Karpas-422 (cell line): ENCODE measurements around the gene NET1. TPM values are rescaled to one million over a fixed set of nuclear protein-coding genes. Genes with fewer than 3 reads are reported as not detected.

Experiments used
- DNase-seq: peaks from one replicate; pipeline ENCODE4 v3.0.0-alpha.2; 2015
- H2AFZ ChIP-seq: fragments of 200-600 bp; sonication (generic); 2 replicates; pipeline ENCODE4 v1.6.1; 2014; ENCODE audit warnings: antibody characterized with exemption, low read length, mixed read lengths
- H3K27ac ChIP-seq: fragments of 200-600 bp; sonication (generic); 2 replicates; pipeline ENCODE4 v1.5.1; 2014; ENCODE audit warnings: mild to moderate bottlenecking, low read length, moderate library complexity
- H3K27me3 ChIP-seq: fragments of 200-600 bp; sonication (generic); 2 replicates; pipeline ENCODE4 v1.6.1; 2014; ENCODE audit warnings: low read length, mixed read lengths
- H3K36me3 ChIP-seq: fragments of 200-600 bp; sonication (generic); 2 replicates; pipeline ENCODE4 v1.6.1; 2014; ENCODE audit warnings: low read length, mixed read lengths; ENCODE audit not compliant: insufficient read depth
- H3K4me1 ChIP-seq: fragments of 200-600 bp; sonication (generic); 2 replicates; pipeline ENCODE4 v1.6.1; 2014; ENCODE audit warnings: mild to moderate bottlenecking, low read length, mixed read lengths
- H3K4me2 ChIP-seq: fragments of 200-600 bp; sonication (generic); 2 replicates; pipeline ENCODE4 v1.6.1; 2014; ENCODE audit warnings: low read length, low read depth, mild to moderate bottlenecking; ENCODE audit not compliant: poor library complexity, severe bottlenecking
- H3K4me3 ChIP-seq: fragments of 200-600 bp; sonication (generic); 2 replicates; pipeline ENCODE4 v1.5.1; 2014; ENCODE audit warnings: mild to moderate bottlenecking, antibody characterized with exemption, low read length, mixed read lengths
- H3K79me2 ChIP-seq: fragments of 200-600 bp; sonication (generic); 2 replicates; pipeline ENCODE4 v1.6.1; 2014; ENCODE audit warnings: mild to moderate bottlenecking, low read length, mixed read lengths
- H3K9ac ChIP-seq: fragments of 200-600 bp; sonication (generic); 2 replicates; pipeline ENCODE4 v1.6.0; 2014; ENCODE audit warnings: low read length
- H3K9me2 ChIP-seq: fragments of 200-600 bp; sonication (generic), shearing (Covaris generic); replicated peaks from 2 replicates; pipeline ENCODE4 v1.6.0; 2014; ENCODE audit warnings: mild to moderate bottlenecking, low read length, moderate library complexity; ENCODE audit not compliant: insufficient read depth
- H3K9me3 ChIP-seq: fragments of 300-700, 200-600 bp; sonication (generic); 2 replicates; pipeline ENCODE4 v1.6.1; 2014; ENCODE audit warnings: low read length, mixed read lengths
- H4K20me1 ChIP-seq: fragments of 200-600 bp; sonication (generic); 2 replicates; pipeline ENCODE4 v1.6.1; 2014; ENCODE audit warnings: mild to moderate bottlenecking, antibody characterized with exemption, low read length, low read depth; ENCODE audit not compliant: insufficient read depth
- total RNA-seq: library from RNA; depleted of rRNA; stranded (reverse); fragments of >200 nt; shearing (Covaris generic); gene quantifications from 2 replicates; pipeline ENCODE4 v1.2.3, GENCODE V29; 2014; ENCODE audit warnings: low replicate concordance

NET1 gene
- total RNA-seq, 1 experiment from 2014 or later = 37.2 TPM

DNA sequence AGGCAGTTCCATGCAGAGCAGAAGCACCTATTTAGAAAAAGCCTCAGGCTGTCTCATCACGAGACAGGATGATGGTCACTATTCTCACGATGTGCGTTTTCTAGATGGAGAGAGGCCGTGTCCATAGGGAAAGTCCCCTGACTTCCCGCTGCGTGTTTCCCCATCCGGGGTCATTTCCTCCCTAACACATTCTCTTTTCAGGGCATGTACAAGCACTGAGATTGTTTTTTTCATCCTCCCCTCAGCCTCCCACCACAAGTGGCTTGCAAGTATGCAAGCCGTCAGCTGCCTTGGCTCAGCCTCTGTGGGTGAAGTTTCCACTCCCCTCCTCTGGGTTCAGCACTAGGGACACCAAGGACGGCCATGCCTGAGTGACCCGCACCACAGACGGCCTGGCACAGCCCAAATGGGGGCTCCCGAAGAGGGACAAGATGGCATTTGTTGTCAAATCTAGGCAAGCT lies 89.7 kb downstream of the NET1 start:
- Histone ChIP-seq H4K20me1 (no peaks in the 10 kb centered on the region), H3K9ac (no peak overlapping the region), H3K9me2 (no peaks in the 10 kb centered on the region), H3K79me2 (no peaks in the 10 kb centered on the region), H3K9me3 (no peaks in the 10 kb centered on the region), H2AFZ (no peak overlapping the region), H3K36me3 (no peaks in the 10 kb centered on the region), H3K4me2 (no peak overlapping the region), H3K4me1 (no peaks in the 10 kb centered on the region), H3K27me3 (no peaks in the 10 kb centered on the region), H3K27ac (no peak overlapping the region), H3K4me3 (no peak overlapping the region)
- DNase-seq = no peak

DNA sequence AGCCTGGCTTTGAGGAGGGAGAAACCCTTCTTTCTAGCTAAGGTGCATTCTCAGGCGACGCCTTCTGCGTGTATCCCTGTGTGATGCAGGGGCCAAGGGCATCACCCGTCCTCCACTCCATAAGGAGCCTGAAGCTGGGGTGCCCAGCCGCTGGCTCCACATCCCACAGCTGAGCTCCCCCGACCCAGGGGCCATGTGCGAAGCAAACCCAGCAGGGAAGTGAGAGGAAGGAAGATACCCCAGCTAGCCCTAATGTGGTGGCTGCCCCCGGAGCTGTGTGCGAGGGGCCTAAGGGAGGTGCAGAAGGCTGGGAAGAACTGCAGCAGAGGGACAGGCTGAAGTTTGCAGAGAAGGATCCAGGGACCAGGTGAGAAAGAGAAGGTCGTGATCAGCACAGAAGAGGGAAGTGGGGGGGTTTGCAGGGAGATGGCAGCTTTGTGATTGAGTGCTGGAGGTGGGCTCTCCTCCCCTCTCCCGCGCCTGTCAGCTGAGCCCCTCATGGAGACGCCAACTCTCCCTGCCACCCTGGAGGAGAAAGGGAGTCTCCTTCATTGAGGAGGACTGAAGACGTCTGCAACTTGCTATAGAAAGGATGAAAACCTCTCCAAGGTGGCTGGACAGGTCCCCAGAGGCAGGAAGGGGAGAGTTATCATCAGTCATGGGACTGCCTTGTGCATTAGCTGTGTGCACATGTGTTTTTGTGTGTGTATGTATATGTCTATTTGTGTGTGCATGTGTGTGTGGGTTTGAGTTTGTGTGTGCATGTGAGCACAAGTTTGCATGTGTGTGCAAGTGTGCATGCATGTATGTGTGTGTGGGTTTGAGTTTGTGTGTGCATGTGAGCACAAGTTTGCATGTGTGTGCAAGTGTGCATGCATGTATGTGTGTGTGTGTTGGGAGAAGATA lies 90.5 kb downstream of the NET1 start:
- no peak for DNase-seq
- H3K36me3 ChIP-seq = no peaks in the 10 kb centered on the region
- no peaks in the 10 kb centered on the region for H3K4me1 ChIP-seq
- H3K9me3 ChIP-seq = no peaks in the 10 kb centered on the region
- no peaks in the 10 kb centered on the region for H3K79me2 ChIP-seq
- no peaks in the 10 kb centered on the region for H3K9me2 ChIP-seq
- no peak overlapping the region for H3K9ac ChIP-seq
- H3K4me3 ChIP-seq = no peak overlapping the region
- no peak overlapping the region for H2AFZ ChIP-seq
- no peaks in the 10 kb centered on the region for H4K20me1 ChIP-seq
- H3K27ac ChIP-seq = no peak overlapping the region
- H3K4me2 ChIP-seq = no peak overlapping the region
- no peaks in the 10 kb centered on the region for H3K27me3 ChIP-seq

GRCh38 chr10:5503477-5503835 lies 91.1 kb downstream of the NET1 start:
- Histone ChIP-seq H3K4me2 (no peak overlapping the region), H3K36me3 (no peaks in the 10 kb centered on the region), H3K27ac (no peak overlapping the region), H3K4me1 (no peaks in the 10 kb centered on the region), H3K9me3 (no peaks in the 10 kb centered on the region), H3K79me2 (no peaks in the 10 kb centered on the region), H3K27me3 (no peaks in the 10 kb centered on the region), H3K9me2 (no peaks in the 10 kb centered on the region), H3K4me3 (no peak overlapping the region), H2AFZ (no peak overlapping the region), H4K20me1 (no peaks in the 10 kb centered on the region), H3K9ac (no peak overlapping the region)
- DNase-seq = no peak

DNA sequence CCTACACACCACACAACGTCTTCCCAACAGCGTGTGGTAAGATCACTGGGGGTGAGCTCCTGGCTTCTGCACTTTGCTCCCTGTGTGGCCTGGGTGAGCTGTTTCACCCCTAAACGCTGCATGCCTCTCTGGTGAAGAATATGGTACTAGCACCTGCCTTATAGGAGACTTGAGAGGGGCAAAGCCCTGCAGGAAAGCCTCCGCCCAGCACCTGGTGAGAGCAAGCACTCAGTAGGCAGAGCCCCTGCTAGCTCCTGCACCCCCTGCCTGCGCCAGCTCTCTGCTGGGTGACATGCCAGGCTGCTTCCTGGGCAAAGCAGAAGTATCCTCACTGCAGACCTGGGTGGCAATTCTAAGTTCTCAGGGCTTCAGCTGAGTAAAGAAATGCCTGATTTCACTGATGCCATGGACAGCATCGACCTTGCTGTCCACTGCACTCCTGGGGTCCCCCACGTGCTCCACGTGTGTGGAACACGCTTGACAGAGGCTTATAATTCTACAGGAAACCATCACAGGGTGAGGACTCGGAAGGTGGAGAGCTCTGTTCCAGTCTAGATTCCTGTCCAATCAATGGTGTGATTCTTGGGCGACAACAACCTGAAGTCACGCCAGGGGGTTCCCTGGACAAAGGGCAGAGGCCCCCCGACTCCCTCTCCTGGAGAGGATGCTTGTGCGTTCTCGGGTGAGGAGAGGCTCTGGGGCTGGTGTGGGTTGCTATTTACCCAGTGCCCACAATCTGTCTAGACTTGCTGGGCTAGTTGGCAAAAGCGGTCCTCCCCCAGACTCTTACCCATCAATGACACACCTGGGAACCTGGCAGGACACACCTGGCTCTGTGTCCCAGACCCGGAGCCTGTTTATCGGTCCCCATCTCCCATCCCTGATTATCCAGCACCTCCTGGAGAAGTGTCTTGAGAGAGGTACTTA lies 92.1 kb downstream of the NET1 start:
- Histone ChIP-seq H3K27me3 (no peaks in the 10 kb centered on the region), H3K9ac (no peak overlapping the region), H3K36me3 (no peaks in the 10 kb centered on the region), H3K4me1 (no peaks in the 10 kb centered on the region), H4K20me1 (no peaks in the 10 kb centered on the region), H3K9me3 (no peaks in the 10 kb centered on the region), H3K4me2 (no peak overlapping the region), H3K9me2 (no peaks in the 10 kb centered on the region), H3K79me2 (no peaks in the 10 kb centered on the region), H3K4me3 (no peak overlapping the region), H2AFZ (no peak overlapping the region), H3K27ac (no peak overlapping the region)
- DNase-seq = no peak

DNA sequence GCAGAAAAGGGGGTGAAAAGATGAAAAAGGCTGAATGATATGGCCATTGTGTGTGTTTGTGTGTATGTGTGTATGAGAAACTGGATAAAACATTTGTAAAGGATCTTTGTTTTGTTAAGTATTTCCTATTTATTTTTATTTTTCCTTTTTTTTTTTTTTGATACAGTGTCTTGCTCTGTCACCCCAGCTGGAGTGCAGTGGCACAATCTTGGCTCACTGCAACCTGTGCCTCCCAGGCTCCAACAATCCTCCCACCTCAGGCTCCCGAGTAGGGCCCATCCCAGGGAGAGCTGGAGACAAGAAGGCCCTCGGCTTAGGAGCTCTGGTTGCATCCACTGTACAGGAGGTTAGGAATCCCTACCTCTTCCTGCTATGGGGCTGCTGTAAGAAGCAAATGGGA lies 93.9 kb downstream of the NET1 start:
- H3K27me3 ChIP-seq = no peaks in the 10 kb centered on the region
- no peak overlapping the region for H3K4me2 ChIP-seq
- H3K36me3 ChIP-seq = no peaks in the 10 kb centered on the region
- no peak overlapping the region for H2AFZ ChIP-seq
- H3K9me3 ChIP-seq = no peaks in the 10 kb centered on the region
- H3K79me2 ChIP-seq = no peaks in the 10 kb centered on the region
- H3K4me1 ChIP-seq = no peaks in the 10 kb centered on the region
- no peaks in the 10 kb centered on the region for H3K9me2 ChIP-seq
- H3K9ac ChIP-seq = no peak overlapping the region
- no peak overlapping the region for H3K27ac ChIP-seq
- H3K4me3 ChIP-seq = no peak overlapping the region
- no peak for DNase-seq
- no peaks in the 10 kb centered on the region for H4K20me1 ChIP-seq

GRCh38 chr10:5506751-5507648 lies 94.6 kb downstream of the NET1 start:
- H3K4me2 ChIP-seq = no peak overlapping the region
- no peak overlapping the region for H3K9ac ChIP-seq
- H3K79me2 ChIP-seq = no peaks in the 10 kb centered on the region
- no peaks in the 10 kb centered on the region for H3K4me1 ChIP-seq
- H4K20me1 ChIP-seq = no peaks in the 10 kb centered on the region
- no peak overlapping the region for H2AFZ ChIP-seq
- H3K36me3 ChIP-seq = no peaks in the 10 kb centered on the region
- H3K9me2 ChIP-seq = no peaks in the 10 kb centered on the region
- DNase-seq = no peak
- H3K9me3 ChIP-seq = no peaks in the 10 kb centered on the region
- H3K27me3 ChIP-seq = no peaks in the 10 kb centered on the region
- no peak overlapping the region for H3K27ac ChIP-seq
- H3K4me3 ChIP-seq = no peak overlapping the region

DNA sequence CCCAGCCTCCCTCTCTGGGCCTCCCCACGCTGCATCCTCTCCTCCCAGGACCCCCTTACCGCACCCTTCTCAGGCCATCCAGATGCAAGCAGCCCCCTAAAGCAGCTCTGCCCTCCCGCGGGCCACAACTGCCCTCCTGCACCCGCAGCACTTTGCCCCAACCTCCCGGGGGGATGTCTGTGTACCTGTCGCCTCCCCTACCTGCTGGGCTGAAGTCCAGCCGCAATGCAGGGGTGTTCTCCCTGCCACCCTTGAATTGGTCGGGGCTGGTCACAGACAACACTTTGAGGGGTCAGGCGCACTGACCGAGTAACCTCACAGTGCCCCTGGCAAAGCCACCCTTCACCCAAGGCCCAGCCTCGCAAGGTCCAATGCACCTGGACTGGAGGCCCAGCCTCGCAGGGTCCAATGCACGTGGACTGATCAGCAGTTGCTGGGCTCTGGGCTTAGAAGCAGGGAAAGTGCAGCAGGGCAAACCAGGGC lies 95.3 kb downstream of the NET1 start:
- Histone ChIP-seq H3K27ac (no peak overlapping the region), H2AFZ (no peak overlapping the region), H3K79me2 (no peaks in the 10 kb centered on the region), H3K27me3 (no peaks in the 10 kb centered on the region), H3K9me3 (no peaks in the 10 kb centered on the region), H3K36me3 (no peaks in the 10 kb centered on the region), H4K20me1 (no peaks in the 10 kb centered on the region), H3K9me2 (no peaks in the 10 kb centered on the region), H3K4me3 (no peak overlapping the region), H3K4me2 (no peak overlapping the region), H3K4me1 (no peaks in the 10 kb centered on the region), H3K9ac (no peak overlapping the region)
- no peak for DNase-seq
